Liver (tissue), 9 donors: ENCODE data around the gene CEP131. TPM values are rescaled to one million over a fixed set of nuclear protein-coding genes. Genes with fewer than 3 reads are reported as not detected.

ENCODE experiments used
- DNase-seq: peaks from one replicate; pipeline ENCODE4 v3.0.0-alpha.2; 2017; ENCODE audit warnings: low spot score
- H3K27ac ChIP-seq, 2 donors: one replicate each; pipeline ENCODE4 v1.7.0; 2013; ENCODE audit warnings: inconsistent platforms in 2 of 2, low read length in 2 of 2, control low read depth in 1 of 2, low read depth in 1 of 2, mild to moderate bottlenecking in 1 of 2
- H3K27me3 ChIP-seq, 4 donors: one replicate each; pipeline versions ENCODE4 v1.6.1 to v1.7.0; 2013; ENCODE audit warnings: low read length in 3 of 4, inconsistent platforms in 1 of 4, mild to moderate bottlenecking in 1 of 4, moderate library complexity in 1 of 4; ENCODE audit not compliant: control insufficient read depth in 4 of 4, insufficient read depth in 4 of 4
- H3K36me3 ChIP-seq, 4 donors: one replicate each; pipeline versions ENCODE4 v1.6.1 to v1.7.0; 2013; ENCODE audit warnings: low read length in 3 of 4, mild to moderate bottlenecking in 3 of 4, low read depth in 1 of 4, moderate library complexity in 1 of 4; ENCODE audit not compliant: control insufficient read depth in 4 of 4, insufficient read depth in 3 of 4
- H3K4me1 ChIP-seq, 4 donors: one replicate each; pipeline versions ENCODE4 v1.6.1 to v1.7.0; 2013; ENCODE audit warnings: low read length in 3 of 4, mild to moderate bottlenecking in 3 of 4, moderate library complexity in 1 of 4; ENCODE audit not compliant: control insufficient read depth in 4 of 4, insufficient read depth in 4 of 4
- H3K4me3 ChIP-seq, 3 donors: one replicate each; pipeline versions ENCODE4 v1.6.1 to v1.7.0; 2013; ENCODE audit warnings: low read length in 3 of 3, control low read depth in 1 of 3, low read depth in 1 of 3, mild to moderate bottlenecking in 1 of 3
- H3K9ac ChIP-seq, 2 donors: one replicate each; pipeline ENCODE4 v1.7.0; 2013; ENCODE audit warnings: low read length in 2 of 2, mild to moderate bottlenecking in 2 of 2, moderate library complexity in 2 of 2, control low read depth in 1 of 2, low read depth in 1 of 2
- H3K9me3 ChIP-seq, 4 donors: one replicate each; pipeline versions ENCODE4 v1.6.1 to v1.7.0; 2013; ENCODE audit warnings: low read length in 3 of 4; ENCODE audit not compliant: control insufficient read depth in 4 of 4
- EGR1 ChIP-seq, 2 donors: IDR thresholded peaks; 2 replicates each; pipeline ENCODE4 v1.6.1; 2016 to 2018; ENCODE audit warnings: antibody characterized with exemption in 2 of 2, low read depth in 2 of 2
- FOXA1 ChIP-seq: IDR thresholded peaks from 2 replicates; pipeline ENCODE4 v1.6.1; 2016; ENCODE audit warnings: antibody characterized with exemption
- FOXA2 ChIP-seq: IDR thresholded peaks from 2 replicates; pipeline ENCODE4 v1.6.1; 2016; ENCODE audit warnings: antibody characterized with exemption
- GABPA ChIP-seq, 2 donors: IDR thresholded peaks in 1 of 2; conservative IDR thresholded peaks in 1 of 2; 2 replicates each; pipeline ENCODE4 v1.6.1; 2016; ENCODE audit warnings: antibody characterized with exemption in 2 of 2, mild to moderate bottlenecking in 1 of 2, moderate library complexity in 1 of 2
- HNF4A ChIP-seq, 2 donors: conservative IDR thresholded peaks; 2 replicates each; pipeline ENCODE4 v1.6.1; 2016; ENCODE audit warnings: antibody characterized with exemption in 2 of 2, mild to moderate bottlenecking in 2 of 2
- HNF4G ChIP-seq: IDR thresholded peaks from 2 replicates; pipeline ENCODE4 v1.6.1; 2016; ENCODE audit warnings: antibody characterized with exemption
- JUND ChIP-seq, 2 donors: IDR thresholded peaks; 2 replicates each; pipeline ENCODE4 v1.6.1; 2016; ENCODE audit warnings: antibody characterized with exemption in 2 of 2
- NR2F2 ChIP-seq: IDR thresholded peaks from 2 replicates; pipeline ENCODE4 v1.6.1; 2016; ENCODE audit warnings: antibody characterized with exemption
- RAD21 ChIP-seq, 2 donors: IDR thresholded peaks; 2 replicates each; pipeline ENCODE4 v1.6.1; 2016; ENCODE audit warnings: antibody characterized with exemption in 2 of 2, mild to moderate bottlenecking in 2 of 2
- SP1 ChIP-seq: IDR thresholded peaks from 2 replicates; pipeline ENCODE4 v1.6.1; 2018; ENCODE audit warnings: antibody characterized with exemption, mild to moderate bottlenecking
- TAF1 ChIP-seq: conservative IDR thresholded peaks from 2 replicates; pipeline ENCODE4 v1.6.1; 2016; ENCODE audit warnings: antibody characterized with exemption, mild to moderate bottlenecking
- YY1 ChIP-seq: IDR thresholded peaks from 2 replicates; pipeline ENCODE4 v1.6.1; 2016; ENCODE audit warnings: antibody characterized with exemption, mild to moderate bottlenecking
- WGBS: extraction: QIAGEN DNeasy Blood & Tissue Kit; methylation state at CpG from one replicate; pipeline ENCODE4 v1.1.7; 2013; 5-methylcytosine and 5-hydroxymethylcytosine counted together
- polyA plus RNA-seq, 2 donors: library from polyadenylated mRNA; stranded (reverse) in 1 of 2; unstranded in 1 of 2; fragments of 200-250 nt in 1 of 2; fragments of >200 nt in 1 of 2; fragmentation: Nextera tagmentation in 1 of 2; extraction: Ambion mirVana in 1 of 2; gene quantifications; one replicate each; pipeline versions ENCODE4 v1.2.1 to v1.2.3, GENCODE V29; 2013 to 2015
- total RNA-seq, 2 donors: library from RNA; depleted of rRNA; stranded (reverse); fragments of >200 nt; gene quantifications; one replicate each; pipeline ENCODE4 v1.2.3, GENCODE V29; 2014
- TF ChIP-seq, protein P1 (sequence below): IDR thresholded peaks from 2 replicates; pipeline ENCODE4 v1.6.1; 2016; ENCODE audit warnings: antibody characterized with exemption
- TF ChIP-seq, protein P2 (sequence below): fragments of 150-350 bp; IDR thresholded peaks from 2 replicates; pipeline ENCODE4 v1.5.1; 2017; ENCODE audit warnings: improper control_type of control experiment, low read depth, low read length; ENCODE audit not compliant: missing input control
- TF ChIP-seq, protein P3 (sequence below): IDR thresholded peaks from 2 replicates; pipeline ENCODE4 v1.6.1; 2016; ENCODE audit warnings: antibody characterized with exemption
- TF ChIP-seq, protein P4 (sequence below): IDR thresholded peaks from 2 replicates; pipeline ENCODE4 v1.6.1; 2016; ENCODE audit warnings: antibody characterized with exemption
- donor health status: healthy.
- donor health status: healthy.
- donor health status: healthy.
- donor health status: healthy.
- donor health status: healthy.

CEP131 gene
- total and polyA plus RNA-seq, 4 donors, result 0.71 to 6.3 (median 2.2) TPM

DNA sequence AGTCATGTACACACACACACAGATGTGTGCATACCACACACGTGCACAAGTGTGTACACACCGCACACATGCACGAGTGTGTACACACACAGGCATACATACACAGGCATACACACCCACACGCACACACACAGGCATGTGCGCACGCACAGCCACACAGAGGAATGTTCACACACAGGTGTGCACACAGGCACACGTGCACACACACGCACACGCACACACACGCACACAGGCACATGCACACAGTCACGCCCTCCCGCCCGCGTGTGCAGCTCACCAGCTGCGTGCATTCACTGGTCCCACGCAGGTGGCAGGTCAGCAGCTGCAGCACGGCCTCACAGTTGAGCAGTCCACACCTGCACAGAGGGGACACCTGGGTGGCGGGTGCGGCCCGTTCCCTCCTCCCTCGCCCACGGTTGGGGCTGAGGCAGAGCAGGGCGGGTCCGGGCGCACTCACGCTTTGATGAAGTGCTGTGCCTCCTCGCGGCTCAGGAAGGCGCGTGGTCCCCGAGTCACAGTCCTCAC, 8.4 kb upstream of the CEP131 start:
- Histone ChIP-seq H3K36me3 (peaks cover 5 to 33% (median 13%) of the 10 kb centered on the region in 4 donors), H3K9me3 (no peaks in the 10 kb centered on the region), H3K9ac (no peak overlapping the region), H3K4me3 (no peak overlapping the region), H3K27ac (no peak overlapping the region), H3K4me1 (peaks cover 0 to 7% (median 0%) of the 10 kb centered on the region in 4 donors), H3K27me3 (no peaks in the 10 kb centered on the region)
- TF ChIP-seq GABPA (IDR thresholded peaks at IDR 0.05 in 1 of 2, conservative IDR thresholded peaks at IDR 0.05 in 1 of 2) (no peak), FOXA1 (no peak), EGR1 (IDR thresholded peaks at IDR 0.05; ENCODE audit: low read depth in 2 of 2) (no peak), HNF4A (conservative IDR thresholded peaks at IDR 0.05) (no peak), HNF4G (no peak), NR2F2 (no peak), RAD21 (IDR thresholded peaks at IDR 0.05) (no peak), TAF1 (no peak), FOXA2 (no peak), YY1 (no peak), JUND (IDR thresholded peaks at IDR 0.05) (no peak), SP1 (no peak)
- TF ChIP-seq, protein P1, sequence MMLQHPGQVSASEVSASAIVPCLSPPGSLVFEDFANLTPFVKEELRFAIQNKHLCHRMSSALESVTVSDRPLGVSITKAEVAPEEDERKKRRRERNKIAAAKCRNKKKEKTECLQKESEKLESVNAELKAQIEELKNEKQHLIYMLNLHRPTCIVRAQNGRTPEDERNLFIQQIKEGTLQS, result no peak
- TF ChIP-seq, protein P2, sequence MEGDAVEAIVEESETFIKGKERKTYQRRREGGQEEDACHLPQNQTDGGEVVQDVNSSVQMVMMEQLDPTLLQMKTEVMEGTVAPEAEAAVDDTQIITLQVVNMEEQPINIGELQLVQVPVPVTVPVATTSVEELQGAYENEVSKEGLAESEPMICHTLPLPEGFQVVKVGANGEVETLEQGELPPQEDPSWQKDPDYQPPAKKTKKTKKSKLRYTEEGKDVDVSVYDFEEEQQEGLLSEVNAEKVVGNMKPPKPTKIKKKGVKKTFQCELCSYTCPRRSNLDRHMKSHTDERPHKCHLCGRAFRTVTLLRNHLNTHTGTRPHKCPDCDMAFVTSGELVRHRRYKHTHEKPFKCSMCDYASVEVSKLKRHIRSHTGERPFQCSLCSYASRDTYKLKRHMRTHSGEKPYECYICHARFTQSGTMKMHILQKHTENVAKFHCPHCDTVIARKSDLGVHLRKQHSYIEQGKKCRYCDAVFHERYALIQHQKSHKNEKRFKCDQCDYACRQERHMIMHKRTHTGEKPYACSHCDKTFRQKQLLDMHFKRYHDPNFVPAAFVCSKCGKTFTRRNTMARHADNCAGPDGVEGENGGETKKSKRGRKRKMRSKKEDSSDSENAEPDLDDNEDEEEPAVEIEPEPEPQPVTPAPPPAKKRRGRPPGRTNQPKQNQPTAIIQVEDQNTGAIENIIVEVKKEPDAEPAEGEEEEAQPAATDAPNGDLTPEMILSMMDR, result no peak
- TF ChIP-seq, protein P3, sequence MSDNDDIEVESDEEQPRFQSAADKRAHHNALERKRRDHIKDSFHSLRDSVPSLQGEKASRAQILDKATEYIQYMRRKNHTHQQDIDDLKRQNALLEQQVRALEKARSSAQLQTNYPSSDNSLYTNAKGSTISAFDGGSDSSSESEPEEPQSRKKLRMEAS, result no peak
- TF ChIP-seq, protein P4, sequence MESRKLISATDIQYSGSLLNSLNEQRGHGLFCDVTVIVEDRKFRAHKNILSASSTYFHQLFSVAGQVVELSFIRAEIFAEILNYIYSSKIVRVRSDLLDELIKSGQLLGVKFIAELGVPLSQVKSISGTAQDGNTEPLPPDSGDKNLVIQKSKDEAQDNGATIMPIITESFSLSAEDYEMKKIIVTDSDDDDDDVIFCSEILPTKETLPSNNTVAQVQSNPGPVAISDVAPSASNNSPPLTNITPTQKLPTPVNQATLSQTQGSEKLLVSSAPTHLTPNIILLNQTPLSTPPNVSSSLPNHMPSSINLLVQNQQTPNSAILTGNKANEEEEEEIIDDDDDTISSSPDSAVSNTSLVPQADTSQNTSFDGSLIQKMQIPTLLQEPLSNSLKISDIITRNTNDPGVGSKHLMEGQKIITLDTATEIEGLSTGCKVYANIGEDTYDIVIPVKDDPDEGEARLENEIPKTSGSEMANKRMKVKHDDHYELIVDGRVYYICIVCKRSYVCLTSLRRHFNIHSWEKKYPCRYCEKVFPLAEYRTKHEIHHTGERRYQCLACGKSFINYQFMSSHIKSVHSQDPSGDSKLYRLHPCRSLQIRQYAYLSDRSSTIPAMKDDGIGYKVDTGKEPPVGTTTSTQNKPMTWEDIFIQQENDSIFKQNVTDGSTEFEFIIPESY, result no peak
- no peak for DNase-seq
- WGBS, result 93% methylated on average over 31 of the region's 31 CpGs

DNA sequence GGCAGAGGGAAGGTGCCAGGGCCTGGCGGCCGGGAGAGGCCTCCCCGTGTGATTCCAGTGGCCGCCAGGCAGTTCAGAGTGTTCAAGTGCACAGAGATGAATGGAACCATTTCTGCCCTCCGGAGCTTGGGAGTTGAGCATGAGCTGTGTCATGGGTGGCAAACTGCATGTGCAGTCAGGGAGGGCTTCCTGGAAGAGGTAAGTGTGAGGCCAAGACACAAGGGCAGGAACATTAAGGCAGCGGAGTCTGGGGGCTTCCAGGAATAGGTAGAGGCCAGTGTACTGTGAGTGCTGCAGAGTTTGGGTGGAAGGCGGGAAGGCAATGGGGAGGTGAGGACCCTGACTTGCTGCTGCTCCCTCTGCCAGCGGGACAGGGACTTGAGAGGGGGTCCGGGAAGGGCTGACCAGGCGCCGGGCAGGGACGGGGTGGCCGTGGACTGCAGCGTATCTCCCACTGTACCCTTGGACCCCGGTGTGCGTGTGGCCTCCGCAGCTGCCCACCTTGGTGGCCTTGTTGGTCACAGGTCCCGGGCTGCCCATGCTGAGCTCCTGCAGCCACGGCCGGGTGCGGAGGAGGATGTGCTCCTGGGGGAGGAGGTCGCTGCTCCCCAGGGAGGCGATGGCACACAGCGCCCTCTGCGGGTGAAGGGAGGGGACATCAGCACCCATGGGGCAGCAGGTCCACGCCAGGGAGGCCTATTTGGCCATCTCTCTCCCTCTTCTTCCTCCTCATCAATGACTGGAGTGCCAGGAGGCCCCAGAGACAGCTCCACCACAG, 7.5 kb upstream of the CEP131 start:
- peaks cover 5 to 33% (median 13%) of the 10 kb centered on the region in 4 donors for H3K36me3 ChIP-seq
- TF ChIP-seq GABPA (IDR thresholded peaks at IDR 0.05 in 1 of 2, conservative IDR thresholded peaks at IDR 0.05 in 1 of 2), result no peak
- TF ChIP-seq, protein P2, result peak; percentile 22

More for the DNA sequence above, 7.5 kb upstream of the CEP131 start:
- WGBS, result 94% methylated on average over 26 of the region's 26 CpGs
- no peaks in the 10 kb centered on the region for H3K9me3 ChIP-seq
- no peak overlapping the region for H3K4me3 ChIP-seq
- no peak for DNase-seq
- no peaks in the 10 kb centered on the region for H3K27me3 ChIP-seq
- peaks cover 0 to 7% (median 0%) of the 10 kb centered on the region in 4 donors for H3K4me1 ChIP-seq
- H3K27ac ChIP-seq, result no peak overlapping the region
- H3K9ac ChIP-seq, result no peak overlapping the region
